Naive thymus-derived CD8-positive, alpha-beta T cell (primary cell): ENCODE data around the gene KCTD11. TPM values are rescaled to one million over a fixed set of nuclear protein-coding genes. Genes with fewer than 3 reads are reported as not detected.

ENCODE experiments used
- ATAC-seq, 2 donors: fragments of 150-1000 bp; cut with Tn5 transposase in 1 of 2; sonication (Bioruptor Pico), chemical (Tn5 transposase) in 1 of 2; 1 replicate in 1 of 2; 2 replicates in 1 of 2; pipeline ENCODE4 v1.10.0; 2021; ENCODE audit warnings: mild to moderate bottlenecking in 2 of 2, moderate library complexity in 2 of 2
- POLR2A ChIA-PET: fragments of 350-600 bp; sonication (Branson Sonifier 250); formaldehyde crosslinking; loops from one replicate; lab custom pipeline; 2021; ENCODE audit warnings: antibody characterized with exemption; lab: Charles Lee
- DNase-seq, 10 donors: peaks; one replicate each; pipeline versions ENCODE4 v3.0.0 to v3.0.0-alpha.2; 2020 to 2022
- H3K27ac Mint-ChIP-seq, 10 donors: one replicate each; pipeline ENCODE4 v1.8.0; 2020 to 2022; ENCODE audit warnings: mild to moderate bottlenecking in 10 of 10, mixed read lengths in 10 of 10, moderate library complexity in 4 of 10, inconsistent platforms in 1 of 10
- H3K27me3 Mint-ChIP-seq, 5 donors: one replicate each; pipeline ENCODE4 v1.8.0; 2021 to 2022; ENCODE audit warnings: mixed read lengths in 5 of 5
- H3K36me3 Mint-ChIP-seq, 3 donors: one replicate each; pipeline ENCODE4 v1.8.0; 2020 to 2022; ENCODE audit warnings: mixed read lengths in 3 of 3, mild to moderate bottlenecking in 2 of 3, inconsistent platforms in 1 of 3
- H3K4me1 Mint-ChIP-seq, 4 donors: one replicate each; pipeline ENCODE4 v1.8.0; 2021 to 2022; ENCODE audit warnings: mixed read lengths in 4 of 4
- H3K4me3 Mint-ChIP-seq, 10 donors: one replicate each; pipeline ENCODE4 v1.8.0; 2020 to 2022; ENCODE audit warnings: mild to moderate bottlenecking in 10 of 10, mixed read lengths in 10 of 10, moderate library complexity in 6 of 10, inconsistent platforms in 1 of 10
- H3K9me3 Mint-ChIP-seq, 9 donors: one replicate each; pipeline ENCODE4 v1.8.0; 2020 to 2022; ENCODE audit warnings: mixed read lengths in 9 of 9, mild to moderate bottlenecking in 3 of 9, inconsistent platforms in 1 of 9, moderate library complexity in 1 of 9
- polyA plus RNA-seq, 3 donors: library from polyadenylated mRNA; unstranded; fragments of 300-500 nt; fragmentation: Illumina TruSeq; gene quantifications; one replicate each; pipeline ENCODE4 v1.2.3, GENCODE V29; 2021
- total RNA-seq, 8 experiments: library from RNA in 2 of 8; stranded (reverse) in 2 of 8; gene quantifications; one replicate each; pipeline ENCODE4 v1.2.3 and lab custom pipeline; 2021 to 2026

Gene KCTD11
- total and polyA plus RNA-seq, 5 experiments from 2014 or later: 1.2 to 5.0 (median 1.6) TPM

- Mint-ChIP-seq H3K36me3 (peaks cover 17 to 69% (median 30%) of the 10 kb centered on the region in 3 donors), H3K27me3 (no peaks in the 10 kb centered on the region), H3K4me3 (peak overlapping the region; percentile 36 to 95 (median 84)), H3K27ac (peak overlapping the region; percentile 81 to 97 (median 92)), H3K9me3 (no peaks in the 10 kb centered on the region), H3K4me1 (peaks cover 37 to 77% (median 66%) of the 10 kb centered on the region in 4 donors)
- DNase-seq (peak in 1 of 10 donors; percentile 49), ATAC-seq (no peak)
- POLR2A ChIA-PET: interaction anchor here (0.6 to 14.2 kb wide), 15 partner anchors 8 to 172 kb away, joined by 3 to 168 read pairs (median 6); partner anchors contain the start of genes ACAP1, CLDN7, CTDNEP1 and ELP5
These were observed 38.7 kb upstream of the KCTD11 start for GRCh38 chr17:7313088-7313889.

DNA sequence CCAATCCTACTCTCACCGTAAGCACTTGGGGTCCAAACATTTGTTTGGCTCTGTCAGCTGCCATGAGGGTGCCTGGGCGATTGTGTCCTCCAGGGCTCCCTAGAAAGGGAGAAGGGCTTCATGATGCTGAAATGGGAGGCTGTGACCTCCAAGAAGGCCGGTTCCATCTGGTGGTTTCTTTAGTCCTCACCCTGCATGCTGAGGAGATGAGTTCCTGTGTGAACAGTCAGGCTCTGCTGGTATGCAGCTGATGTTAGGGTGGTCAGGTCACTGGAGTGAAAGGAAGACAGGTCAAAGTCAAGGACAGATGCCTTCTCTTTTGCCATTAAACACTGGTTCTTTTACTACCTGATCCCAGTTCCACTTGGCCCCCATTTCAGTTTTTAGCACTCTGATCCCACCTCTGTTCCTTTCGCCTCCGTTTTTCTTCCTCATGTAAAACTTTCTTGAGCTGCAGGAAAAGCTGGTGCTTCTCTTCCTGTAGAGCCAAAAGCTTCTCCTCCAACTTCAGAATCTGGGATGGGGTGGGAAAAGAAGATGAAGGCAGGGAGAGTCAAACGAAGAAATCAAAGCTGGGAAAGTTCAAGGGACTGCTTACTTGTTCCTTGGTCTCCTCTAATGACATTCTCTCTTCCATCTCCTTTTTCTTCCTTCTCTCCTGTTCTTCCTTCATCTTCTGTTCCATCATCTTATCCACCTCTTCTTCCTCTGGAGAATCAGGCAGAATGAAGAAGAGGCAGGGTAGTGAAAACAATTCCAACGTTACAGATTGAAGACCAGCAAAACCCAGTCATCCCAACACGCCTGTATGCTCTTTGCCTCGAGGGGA is 37.9 kb upstream of the KCTD11 start:
- Mint-ChIP-seq H3K27ac (peak overlapping the region; percentile 88 to 97 (median 92)), H3K4me1 (peaks cover 32 to 73% (median 62%) of the 10 kb centered on the region in 4 donors), H3K27me3 (no peaks in the 10 kb centered on the region), H3K9me3 (no peaks in the 10 kb centered on the region), H3K4me3 (peak overlapping the region; percentile 72 to 95 (median 85)), H3K36me3 (peaks cover 11 to 64% (median 30%) of the 10 kb centered on the region in 3 donors)
- no peak for ATAC-seq
- POLR2A ChIA-PET: interaction anchor here (0.6 to 14.2 kb wide), 18 partner anchors 8 to 901 kb away, joined by 3 to 168 read pairs (median 6); partner anchors contain the start of genes ACAP1, CLDN7, CTDNEP1 and ELP5
- DNase-seq: no peak

DNA sequence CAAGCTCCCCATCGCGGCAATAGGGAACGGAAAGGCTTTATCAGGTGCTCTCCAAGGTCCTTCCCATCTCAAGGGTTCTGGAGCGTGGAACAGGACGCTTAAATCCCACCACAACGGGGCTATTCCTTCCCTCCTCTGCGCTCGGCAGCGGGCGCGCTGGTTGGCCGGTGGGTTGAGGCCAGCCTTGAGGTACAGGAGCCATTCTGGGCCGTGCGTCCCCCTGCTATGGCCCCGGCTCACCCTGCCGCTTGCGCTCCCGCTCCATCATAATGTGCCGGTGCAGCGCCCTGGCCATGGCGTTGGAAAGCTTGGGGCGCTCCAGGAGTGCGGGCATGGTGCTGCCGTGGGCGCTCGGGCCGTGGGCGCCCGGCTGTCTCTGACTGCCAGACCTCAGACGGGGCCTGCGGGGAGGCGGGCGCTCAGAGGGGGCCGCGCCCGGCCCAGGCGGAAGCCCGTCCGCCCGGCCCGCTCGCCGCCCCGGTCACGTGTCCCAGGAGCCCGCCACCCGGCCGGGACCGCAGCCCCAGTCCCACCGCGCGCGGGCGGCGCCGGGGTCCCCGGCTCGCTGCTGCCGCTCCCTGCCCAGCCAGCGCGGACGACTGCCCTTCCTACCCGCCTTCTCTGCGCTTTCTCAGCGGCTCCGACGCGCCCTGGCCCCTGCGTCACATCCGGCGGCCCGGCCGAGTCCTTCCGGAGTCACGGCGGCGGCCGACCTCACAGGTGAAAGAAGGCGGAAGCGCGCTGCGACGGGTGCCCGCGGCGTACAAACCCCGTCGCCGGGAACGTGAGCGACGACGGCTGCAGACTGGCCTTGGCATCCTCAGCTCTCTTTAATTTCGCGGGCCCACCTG is 37.0 kb upstream of the KCTD11 start, which contains the start of gene GPS2:
GPS2 (minus strand) TSS at position 642 of the 851 bp plus-strand sequence; CDS start at position 334, 308 bp downstream.
- POLR2A ChIA-PET: interaction anchor here (0.6 to 14.2 kb wide), 17 partner anchors 9 to 900 kb away, joined by 3 to 168 read pairs (median 6); partner anchors contain the start of genes ACAP1, CLDN7, NEURL4 and PLSCR3
- Mint-ChIP-seq H3K27ac (peak within 1 kb of the TSS; percentile 88 to 98 (median 96)), H3K36me3 (peaks cover 8 to 61% (median 23%) of the 10 kb centered on the region in 3 donors), H3K27me3 (no peaks in the 10 kb centered on the region), H3K4me3 (peak within 1 kb of the TSS; percentile 81 to 97 (median 91)), H3K4me1 (peaks cover 29 to 65% (median 53%) of the 10 kb centered on the region in 4 donors), H3K9me3 (no peaks in the 10 kb centered on the region)
- ATAC-seq: peak; percentile 83 to 89
- DNase-seq: peak; percentile 88 to 95 (median 92)

- POLR2A ChIA-PET: interaction anchor here (0.9 to 14.2 kb wide), 13 partner anchors 10 to 231 kb away, joined by 3 to 168 read pairs (median 7); partner anchors contain the start of genes ACAP1, NEURL4, POLR2A and SLC2A4
- peak overlapping the region; percentile 86 to 98 (median 96) for H3K27ac Mint-ChIP-seq
- no peaks in the 10 kb centered on the region for H3K27me3 Mint-ChIP-seq
- no peak for DNase-seq
- H3K4me1 Mint-ChIP-seq: peaks cover 21 to 57% (median 46%) of the 10 kb centered on the region in 4 donors
- no peaks in the 10 kb centered on the region for H3K9me3 Mint-ChIP-seq
- ATAC-seq: no peak
- peaks cover under 1 to 58% (median 15%) of the 10 kb centered on the region in 3 donors for H3K36me3 Mint-ChIP-seq
- H3K4me3 Mint-ChIP-seq: peak overlapping the region; percentile 81 to 97 (median 91)
These were observed 36.3 kb upstream of the KCTD11 start for GRCh38 chr17:7315570-7316235.

GRCh38 chr17:7317161-7317803 is 34.7 kb upstream of the KCTD11 start:
- H3K4me3 Mint-ChIP-seq: peak overlapping the region in 5 of 10 donors; percentile 14 to 74 (median 26)
- peaks cover 19 to 42% (median 34%) of the 10 kb centered on the region in 4 donors for H3K4me1 Mint-ChIP-seq
- POLR2A ChIA-PET: interaction anchor here (0.7 to 14.2 kb wide), 8 partner anchors 7 to 280 kb away, joined by 3 to 168 read pairs (median 4); partner anchors contain the start of genes ACAP1 and NEURL4
- H3K27me3 Mint-ChIP-seq: no peaks in the 10 kb centered on the region
- H3K27ac Mint-ChIP-seq: peak overlapping the region in 8 of 10 donors; percentile 16 to 87 (median 70)
- peaks cover 0 to 59% (median 8%) of the 10 kb centered on the region in 3 donors for H3K36me3 Mint-ChIP-seq
- no peak for DNase-seq
- no peaks in the 10 kb centered on the region for H3K9me3 Mint-ChIP-seq
- ATAC-seq: no peak

- no peaks in the 10 kb centered on the region for H3K27me3 Mint-ChIP-seq
These were observed 33.7 kb upstream of the KCTD11 start for GRCh38 chr17:7318121-7318860.

GRCh38 chr17:7321466-7321865 is 30.5 kb upstream of the KCTD11 start:
- H3K9me3 Mint-ChIP-seq: no peaks in the 10 kb centered on the region
- H3K27ac Mint-ChIP-seq: no peak overlapping the region
- DNase-seq (no peak), ATAC-seq (no peak)
- H3K4me3 Mint-ChIP-seq: no peak overlapping the region
- no peaks in the 10 kb centered on the region for H3K27me3 Mint-ChIP-seq
- POLR2A ChIA-PET: interaction anchor here (0.6 to 3.7 kb wide), 6 partner anchors 9 to 927 kb away, joined by 3 to 34 read pairs (median 7); partner anchors contain the start of genes ACAP1 and CTC1
- peaks cover 0 to 53% (median 5%) of the 10 kb centered on the region in 3 donors for H3K36me3 Mint-ChIP-seq
- peaks cover 2 to 14% (median 7%) of the 10 kb centered on the region in 4 donors for H3K4me1 Mint-ChIP-seq

More at GRCh38 chr17:7318121-7318860, 33.7 kb upstream of the KCTD11 start:
- H3K36me3 Mint-ChIP-seq: peaks cover 0 to 56% (median 5%) of the 10 kb centered on the region in 3 donors
- POLR2A ChIA-PET: interaction anchor here (0.6 to 14.2 kb wide), 7 partner anchors 8 to 31 kb away, joined by 3 to 168 read pairs (median 4); partner anchors contain the start of genes ACAP1 and NEURL4
- ATAC-seq (no peak), DNase-seq (no peak)
- peak overlapping the region in 2 of 10 donors; percentile 37 to 39 for H3K4me3 Mint-ChIP-seq
- H3K4me1 Mint-ChIP-seq: peaks cover 17 to 32% (median 24%) of the 10 kb centered on the region in 4 donors
- H3K9me3 Mint-ChIP-seq: no peaks in the 10 kb centered on the region
- H3K27ac Mint-ChIP-seq: peak overlapping the region in 5 of 10 donors; percentile 53 to 84 (median 74)

- POLR2A ChIA-PET: interaction anchor here (0.5 to 4.5 kb wide), 7 partner anchors 8 to 77 kb away, joined by 3 to 50 read pairs (median 16); partner anchors contain the start of gene ACAP1
- Mint-ChIP-seq H3K27me3 (no peaks in the 10 kb centered on the region), H3K9me3 (no peaks in the 10 kb centered on the region), H3K4me1 (peaks cover 5 to 21% (median 8%) of the 10 kb centered on the region in 4 donors), H3K36me3 (peaks cover 0 to 52% (median 5%) of the 10 kb centered on the region in 3 donors), H3K27ac (peak overlapping the region in 1 of 10 donors; percentile 52), H3K4me3 (no peak overlapping the region)
- DNase-seq: no peak
- no peak for ATAC-seq
These were observed 29.3 kb upstream of the KCTD11 start for GRCh38 chr17:7322520-7323194.
